HepG2 (cell line): ENCODE data around the gene NBPF1. TPM values are rescaled to one million over a fixed set of nuclear protein-coding genes. Genes with fewer than 3 reads are reported as not detected.
A peak's percentile ranks its signal among the peaks of the same experiment; 100 is the strongest.
"Not testable (repeated sequence)": the region's sequence is repeated elsewhere in the genome, so short reads cannot be mapped to it uniquely, and the experiment has no call there.

ENCODE experiments used
- ATAC-seq: fragments of 200-7000 bp; cut with Tn5 transposase; 3 replicates; pipeline ENCODE4 v1.9.1; 2020; ENCODE audit warnings: mild to moderate bottlenecking, moderate library complexity
- BruUV-seq: library from RNA; stranded (reverse); fragments of 400-500 nt; replicated peaks from 2 replicates; lab custom pipeline; 2021; lab: Mats Ljungman, UMichigan
- CTCF ChIA-PET: fragments of 300-600 bp; formaldehyde crosslinking; extraction: SDS; loops from one replicate; lab custom pipeline; 2021; ENCODE audit warnings: low total read pairs, inconsistent platforms, low intra/inter-chr PET ratio; lab: Yijun Ruan, JAX
- POLR2A ChIA-PET: fragments of 350-600 bp; sonication (Branson Sonifier 250); formaldehyde crosslinking; loops from one replicate; lab custom pipeline; 2020; ENCODE audit warnings: antibody characterized with exemption, inconsistent platforms; lab: Yijun Ruan, JAX
- DNase-seq: peaks from one replicate; pipeline ENCODE4 v3.0.0-alpha.2; 2015; ENCODE audit warnings: low spot score
- FAIRE-seq: peaks from 3 replicates; lab custom pipeline; 2011; peaks lifted over from hg19 to GRCh38; lab: Jason Lieb, UNC
- H2AFZ ChIP-seq: one replicate; pipeline ENCODE4 v1.6.1; 2011; ENCODE audit warnings: low read length, inconsistent platforms
- H3K27ac ChIP-seq: fragments of 300-600 bp; 3 replicates; pipeline ENCODE4 v1.8.0; 2011; ENCODE audit warnings: mixed run types, mild to moderate bottlenecking, mixed read lengths, low read length, inconsistent platforms; ENCODE audit not compliant: insufficient read depth; ENCODE audit errors: extremely low read length
- H3K27me3 ChIP-seq, 2 experiments: fragments of 200-600 bp in 1 of 2; 2 replicates in 1 of 2; 3 replicates in 1 of 2; pipeline versions ENCODE4 v1.6.0 to v1.8.0; 2011; ENCODE audit warnings: low read length in 2 of 2, mild to moderate bottlenecking in 2 of 2, moderate library complexity in 2 of 2, inconsistent platforms in 1 of 2; ENCODE audit not compliant: insufficient read depth in 2 of 2, control insufficient read depth in 1 of 2
- H3K36me3 ChIP-seq, 2 experiments: fragments of 200-600 bp in 1 of 2; replicated peaks in 1 of 2; 2 replicates in 1 of 2; 3 replicates in 1 of 2; pipeline versions ENCODE4 v1.5.1 to v1.8.0; 2011; ENCODE audit warnings: low read length in 2 of 2, inconsistent platforms in 1 of 2; ENCODE audit not compliant: insufficient read depth in 2 of 2, control insufficient read depth in 1 of 2
- H3K4me1 ChIP-seq: 2 replicates; pipeline ENCODE4 v1.5.1; 2012; ENCODE audit warnings: low read length, inconsistent platforms; ENCODE audit not compliant: insufficient read depth
- H3K4me2 ChIP-seq: 2 replicates; pipeline ENCODE4 v1.6.0; 2011; ENCODE audit warnings: low read depth, low read length, inconsistent platforms
- H3K4me3 ChIP-seq, 3 experiments: fragments of 200-600 bp in 1 of 3; sonication (generic), shearing (Covaris generic) in 1 of 3; replicated peaks in 1 of 3; 2 replicates each; pipeline ENCODE4 v1.5.1; 2011 to 2016; ENCODE audit warnings: low read length in 3 of 3, inconsistent platforms in 2 of 3, low read depth in 2 of 3, mild to moderate bottlenecking in 2 of 3, control low read depth in 1 of 3, mixed read lengths in 1 of 3; ENCODE audit not compliant: insufficient read depth in 1 of 3
- H3K79me2 ChIP-seq: one replicate; pipeline ENCODE4 v1.6.1; 2011; ENCODE audit warnings: low read length, inconsistent platforms; ENCODE audit not compliant: insufficient read depth
- H3K9ac ChIP-seq: 2 replicates; pipeline ENCODE4 v1.6.0; 2011; ENCODE audit warnings: mild to moderate bottlenecking, low read depth, low read length, inconsistent platforms; ENCODE audit not compliant: insufficient read depth
- H3K9me3 ChIP-seq: 2 replicates; pipeline ENCODE4 v1.5.1; 2012; ENCODE audit warnings: mild to moderate bottlenecking, low read length
- H4K20me1 ChIP-seq: 2 replicates; pipeline ENCODE4 v1.6.0; 2011; ENCODE audit warnings: inconsistent platforms, mild to moderate bottlenecking, low read length, moderate library complexity; ENCODE audit not compliant: insufficient read depth
- EED ChIP-seq: sonication (generic); formaldehyde crosslinking; IDR thresholded peaks from 2 replicates; pipeline ENCODE4 v1.5.0; 2020; ENCODE audit warnings: mild to moderate bottlenecking, missing genetic modification reagents
- FOXO4 ChIP-seq: sonication (generic); formaldehyde crosslinking; conservative IDR thresholded peaks from 2 replicates; pipeline ENCODE4 v1.8.1; 2023; ENCODE audit warnings: missing genetic modification reagents
- HHEX ChIP-seq: IDR thresholded peaks from 2 replicates; pipeline ENCODE4 v1.6.1; 2016; ENCODE audit warnings: control low read depth
- MYC ChIP-seq: sonication (generic); formaldehyde crosslinking; IDR thresholded peaks from 2 replicates; pipeline ENCODE4 v1.9.0; 2021; ENCODE audit warnings: missing genetic modification reagents, borderline replicate concordance
- SALL1 ChIP-seq: sonication (generic); formaldehyde crosslinking; IDR thresholded peaks from 2 replicates; pipeline ENCODE4 v1.8.0; 2022; ENCODE audit warnings: mild to moderate bottlenecking, missing genetic modification reagents
- ZNF704 ChIP-seq: sonication (generic); formaldehyde crosslinking; IDR thresholded peaks from 2 replicates; pipeline ENCODE4 v1.8.1; 2023; ENCODE audit warnings: mild to moderate bottlenecking, inconsistent platforms, moderate library complexity, missing genetic modification reagents, borderline replicate concordance
- WGBS: methylation state at CpG from one replicate; pipeline ENCODE4 v1.1.6; 2017; ENCODE audit warnings: low lambda C conversion rate; 5-methylcytosine and 5-hydroxymethylcytosine counted together
- in situ Hi-C: cut with HindIII; loops from 2 replicates; pipeline ENCODE4 v1.10.0; 2017; ENCODE audit warnings: low pct_unique_long_range_greater_than_20kb; ENCODE audit not compliant: extremely low pct_ligation_motif_present
- intact Hi-C: fragments of 100-400 bp; cut with micrococcal nuclease; formaldehyde crosslinking; loops from one replicate; pipeline ENCODE4 v1.10.0; 2022; ENCODE audit not compliant: unreplicated experiment
- polyA plus RNA-seq, 8 experiments: library from polyadenylated mRNA; depleted of rRNA in 3 of 8; stranded (reverse) in 7 of 8; unstranded in 1 of 8; fragments of >200 nt; fragmentation: Illumina TruSeq in 4 of 8; extraction: Trizol in 4 of 8; gene quantifications; 2 replicates each; pipeline versions ENCODE4 v1.2.1 to v1.2.3, GENCODE V29; 2011 to 2016; ENCODE audit warnings: low read depth in 4 of 8, missing spikeins in 1 of 8, mixed read lengths in 1 of 8; ENCODE audit not compliant: insufficient read depth in 1 of 8
- total RNA-seq, 5 experiments: library from RNA; depleted of rRNA; stranded (reverse); fragments of >200 nt; fragmentation: Illumina TruSeq; extraction: Trizol; gene quantifications; 2 replicates each; pipeline ENCODE4 v1.2.3, GENCODE V29; 2016; ENCODE audit warnings: low read depth in 1 of 5

The NBPF1 gene
- total and polyA plus RNA-seq, 2 of the 13 experiments (the other 11 are each of a cell fraction or from before 2014, with no cell fraction given): 30.3 to 35.6 TPM

- ATAC-seq: peak; percentile 50
- H4K20me1 ChIP-seq: peaks cover 39% of the 10 kb centered on the region
- in situ Hi-C loops, H3K9me3 ChIP-seq, H3K9ac ChIP-seq, H3K27me3 ChIP-seq, H3K27ac ChIP-seq, H3K4me3 ChIP-seq, BruUV-seq, H2AFZ ChIP-seq, DNase-seq, FAIRE-seq, H3K4me2 ChIP-seq, CTCF ChIA-PET, POLR2A ChIA-PET, intact Hi-C loops: not testable (repeated sequence)
- 90% methylated on average over 6 of the region's 6 CpGs for WGBS
- H3K4me1 ChIP-seq: peaks cover 45% of the 10 kb centered on the region
- peaks cover 80% of the 10 kb centered on the region for H3K79me2 ChIP-seq
- H3K36me3 ChIP-seq: peaks cover 18 to 71% of the 10 kb centered on the region in 2 experiments
- TF ChIP-seq FOXO4 (CRISPR knock-in tag): 0 out of 2 replicates have a peak, but pooled peaks have one; percentile 63
- TF ChIP-seq SALL1 (CRISPR knock-in tag): 0 out of 2 replicates have a peak, but pooled peaks have one; percentile 23
- peak; percentile 43; the same call in 1 of the 2 replicates for TF ChIP-seq EED (CRISPR knock-in tag)
These were observed 24.8 kb upstream of the NBPF1 start for GRCh38 chr1:16637941-16638778.

GRCh38 chr1:16636551-16637195 lies 23.3 kb upstream of the NBPF1 start:
- BruUV-seq, intact Hi-C loops, ATAC-seq, DNase-seq, in situ Hi-C loops, H3K27me3 ChIP-seq, CTCF ChIA-PET, H3K27ac ChIP-seq, H2AFZ ChIP-seq, FAIRE-seq: not testable (repeated sequence)
- peaks cover 65% of the 10 kb centered on the region for H3K79me2 ChIP-seq
- H3K36me3 ChIP-seq: peaks cover 31 to 79% of the 10 kb centered on the region in 2 experiments
- 92% methylated on average over 10 of the region's 10 CpGs for WGBS
- peaks cover 30% of the 10 kb centered on the region for H3K4me1 ChIP-seq
- H4K20me1 ChIP-seq: peaks cover 30% of the 10 kb centered on the region
- POLR2A ChIA-PET: interaction anchor here (1.0 kb wide), 1 partner anchor 8 kb away, joined by 4 read pairs; no protein-coding TSS in a partner anchor
- TF ChIP-seq ZNF704 (CRISPR knock-in tag): 0 out of 2 replicates have a peak, but pooled peaks have one; percentile 27
- peak; percentile 20; the same call in 1 of the 2 replicates for TF ChIP-seq HHEX (CRISPR knock-in tag)
- TF ChIP-seq MYC (CRISPR knock-in tag): 0 out of 2 replicates have a peak, but pooled peaks have one; percentile 7
- TF ChIP-seq, all 625 proteins: peak for 3; not testable (repeated sequence) for 622
- H3K9ac ChIP-seq, H3K4me3 ChIP-seq, H3K9me3 ChIP-seq, H3K4me2 ChIP-seq: not testable (repeated sequence)
